SK-N-MC (cell line): ENCODE results near the gene SP3.

ENCODE experiments used
- EZH2 ChIP-seq: fragments of 200-600 bp; sonication (generic); IDR thresholded peaks from one replicate; pipeline ENCODE4 v1.6.1; 2017; ENCODE audit warnings: antibody characterized with exemption
- POLR2AphosphoS5 ChIP-seq: IDR thresholded peaks from 2 replicates; pipeline ENCODE4 v1.6.1; 2012; ENCODE audit warnings: mild to moderate bottlenecking, low read depth, low read length, borderline replicate concordance

- TF ChIP-seq EZH2 = no peak
- no peak for TF ChIP-seq POLR2AphosphoS5
Measured at GRCh38 chr2:173860082-173860481, 105.1 kb downstream of the SP3 start.
